Neutrophil (primary cell): ENCODE results near the gene ZFP1.

ENCODE experiments used
- H3K27ac ChIP-seq: fragments of 200-600 bp; sonication (generic); 2 replicates; pipeline ENCODE4 v1.5.1; 2016; ENCODE audit warnings: mild to moderate bottlenecking, moderate library complexity
- H3K27me3 ChIP-seq: fragments of 200-600 bp; sonication (generic); 2 replicates; pipeline ENCODE4 v1.6.0; 2016; ENCODE audit warnings: mild to moderate bottlenecking
- H3K36me3 ChIP-seq: fragments of 200-600 bp; sonication (generic); 2 replicates; pipeline ENCODE4 v1.5.1; 2017
- H3K4me1 ChIP-seq, 2 experiments: fragments of 200-600 bp in 1 of 2; sonication (generic) in 1 of 2; 1 replicate in 1 of 2; 2 replicates in 1 of 2; pipeline versions ENCODE4 v1.5.1 to v1.6.1; 2013 to 2016; ENCODE audit warnings: low read depth in 1 of 2, low read length in 1 of 2, mild to moderate bottlenecking in 1 of 2, moderate library complexity in 1 of 2; ENCODE audit not compliant: control insufficient read depth in 1 of 2, insufficient read depth in 1 of 2
- H3K4me3 ChIP-seq, 2 experiments: fragments of 200-600 bp in 1 of 2; sonication (generic) in 1 of 2; 1 replicate in 1 of 2; 2 replicates in 1 of 2; pipeline ENCODE4 v1.5.1; 2013 to 2016; ENCODE audit warnings: low read depth in 1 of 2, low read length in 1 of 2, mild to moderate bottlenecking in 1 of 2, moderate library complexity in 1 of 2
- H3K9me3 ChIP-seq: fragments of 200-600 bp; sonication (generic); 2 replicates; pipeline ENCODE4 v1.5.1; 2016
- CTCF ChIP-seq: fragments of 200-600 bp; sonication (generic); IDR thresholded peaks from 2 replicates; pipeline ENCODE4 v1.5.1; 2016; ENCODE audit warnings: antibody characterized with exemption

ZFP1 gene

GRCh38 chr16:75197522-75198134 lies 49.3 kb downstream of the ZFP1 start:
- H3K9me3 ChIP-seq, result no peaks in the 10 kb centered on the region
- no peaks in the 10 kb centered on the region for H3K4me1 ChIP-seq
- H3K4me3 ChIP-seq, result no peak overlapping the region
- no peaks in the 10 kb centered on the region for H3K36me3 ChIP-seq
- TF ChIP-seq CTCF, result no peak
- no peak overlapping the region for H3K27ac ChIP-seq
- peaks cover 61% of the 10 kb centered on the region for H3K27me3 ChIP-seq

GRCh38 chr16:75198135-75198600 lies 49.8 kb downstream of the ZFP1 start:
- H3K36me3 ChIP-seq, result no peaks in the 10 kb centered on the region
- peaks cover 61% of the 10 kb centered on the region for H3K27me3 ChIP-seq
- H3K27ac ChIP-seq, result no peak overlapping the region
- H3K4me3 ChIP-seq, result no peak overlapping the region
- H3K9me3 ChIP-seq, result no peaks in the 10 kb centered on the region
- TF ChIP-seq CTCF, result no peak
- no peaks in the 10 kb centered on the region for H3K4me1 ChIP-seq

- Histone ChIP-seq H3K27me3 (peaks cover 32% of the 10 kb centered on the region), H3K4me3 (no peak overlapping the region), H3K4me1 (no peaks in the 10 kb centered on the region), H3K27ac (no peak overlapping the region), H3K36me3 (no peaks in the 10 kb centered on the region), H3K9me3 (no peaks in the 10 kb centered on the region)
- no peak for TF ChIP-seq CTCF
These were observed 53.8 kb downstream of the ZFP1 start for GRCh38 chr16:75202069-75202590.

GRCh38 chr16:75203096-75203495 lies 54.8 kb downstream of the ZFP1 start:
- Histone ChIP-seq H3K27ac (no peak overlapping the region), H3K27me3 (peaks cover 22% of the 10 kb centered on the region), H3K9me3 (no peaks in the 10 kb centered on the region), H3K4me3 (no peak overlapping the region), H3K36me3 (no peaks in the 10 kb centered on the region), H3K4me1 (no peaks in the 10 kb centered on the region)
- no peak for TF ChIP-seq CTCF

GRCh38 chr16:75203667-75204409 lies 55.5 kb downstream of the ZFP1 start:
- H3K4me1 ChIP-seq, result no peaks in the 10 kb centered on the region
- H3K27me3 ChIP-seq, result peaks cover 18% of the 10 kb centered on the region
- no peak for TF ChIP-seq CTCF
- no peak overlapping the region for H3K4me3 ChIP-seq
- no peaks in the 10 kb centered on the region for H3K36me3 ChIP-seq
- no peaks in the 10 kb centered on the region for H3K9me3 ChIP-seq
- no peak overlapping the region for H3K27ac ChIP-seq
